ENCODE results near the gene DAB2IP.

GRCh38 chr9:121633119-121633714 lies 18.2 kb upstream of the DAB2IP start:
- TF ChIP-seq CTCF (conservative IDR thresholded peaks at IDR 0.05): no peak
- TF ChIP-seq EZH2 (IDR thresholded peaks at IDR 0.05; ENCODE audit: low read depth): no peak

Data from PC-9 (cell line).